ENCODE results near the gene ACADVL. TPM values are rescaled to one million over a fixed set of nuclear protein-coding genes. Genes with fewer than 3 reads are reported as not detected.
A peak's percentile ranks its signal among the peaks of the same experiment; 100 is the strongest.

The ACADVL gene
- total RNA-seq, 1 donor from 2014 or later = 354 TPM

DNA sequence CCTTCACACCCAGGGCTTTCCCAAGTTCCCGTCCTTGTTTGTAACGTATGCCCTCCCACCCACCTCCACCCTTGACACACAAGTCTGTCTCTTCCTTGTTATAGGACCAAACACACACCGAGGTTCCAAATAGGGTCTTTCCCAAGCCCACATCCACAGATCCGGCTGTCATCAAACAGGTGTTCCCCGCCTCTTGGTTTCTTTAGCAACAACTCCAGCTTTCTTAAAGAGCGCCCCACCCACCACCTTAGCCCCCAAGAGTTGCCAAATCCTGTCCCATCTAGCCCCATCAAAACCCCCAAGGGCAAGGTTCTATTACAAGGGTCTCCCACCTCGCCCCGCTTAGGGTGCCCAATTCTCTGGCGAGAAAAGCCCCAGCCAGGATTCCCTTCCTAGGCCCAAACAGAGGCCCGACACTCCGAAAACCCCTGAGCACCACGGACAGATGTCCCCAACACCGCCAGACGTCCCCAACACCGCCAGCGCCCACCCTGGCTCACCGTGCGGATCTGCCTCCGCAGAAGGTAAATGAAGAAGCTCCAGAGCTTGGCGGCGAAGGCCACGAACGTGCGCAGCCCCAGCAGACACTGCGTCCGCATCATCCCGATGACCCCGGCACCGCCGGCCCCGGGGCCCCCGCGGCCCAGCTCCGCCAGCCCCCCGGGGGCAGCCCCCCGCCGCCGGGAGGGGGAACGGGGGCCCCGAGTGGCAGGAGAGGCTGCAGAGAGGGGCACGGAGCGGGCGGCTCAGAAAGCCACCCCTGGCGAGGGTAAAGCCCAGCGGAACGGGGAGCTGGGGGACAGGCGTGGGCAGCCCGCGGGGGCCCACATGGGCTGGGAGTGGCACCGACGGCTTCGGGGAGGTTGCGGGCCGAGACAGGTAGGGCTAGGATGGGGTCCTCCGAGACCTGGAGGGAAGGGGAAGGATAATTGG lies 31.2 kb downstream of the ACADVL start:
- H3K27ac Mint-ChIP-seq (ENCODE audit: unreplicated experiment) = peak overlapping the region; percentile 100
- H3K4me1 Mint-ChIP-seq (ENCODE audit: unreplicated experiment) = peaks cover 34% of the 10 kb centered on the region
- DNase-seq (ENCODE audit: extremely low spot score, unreplicated experiment) = no peak
- peaks cover 17% of the 10 kb centered on the region for H3K36me3 Mint-ChIP-seq (ENCODE audit: unreplicated experiment)
- TF ChIP-seq, protein P1, sequence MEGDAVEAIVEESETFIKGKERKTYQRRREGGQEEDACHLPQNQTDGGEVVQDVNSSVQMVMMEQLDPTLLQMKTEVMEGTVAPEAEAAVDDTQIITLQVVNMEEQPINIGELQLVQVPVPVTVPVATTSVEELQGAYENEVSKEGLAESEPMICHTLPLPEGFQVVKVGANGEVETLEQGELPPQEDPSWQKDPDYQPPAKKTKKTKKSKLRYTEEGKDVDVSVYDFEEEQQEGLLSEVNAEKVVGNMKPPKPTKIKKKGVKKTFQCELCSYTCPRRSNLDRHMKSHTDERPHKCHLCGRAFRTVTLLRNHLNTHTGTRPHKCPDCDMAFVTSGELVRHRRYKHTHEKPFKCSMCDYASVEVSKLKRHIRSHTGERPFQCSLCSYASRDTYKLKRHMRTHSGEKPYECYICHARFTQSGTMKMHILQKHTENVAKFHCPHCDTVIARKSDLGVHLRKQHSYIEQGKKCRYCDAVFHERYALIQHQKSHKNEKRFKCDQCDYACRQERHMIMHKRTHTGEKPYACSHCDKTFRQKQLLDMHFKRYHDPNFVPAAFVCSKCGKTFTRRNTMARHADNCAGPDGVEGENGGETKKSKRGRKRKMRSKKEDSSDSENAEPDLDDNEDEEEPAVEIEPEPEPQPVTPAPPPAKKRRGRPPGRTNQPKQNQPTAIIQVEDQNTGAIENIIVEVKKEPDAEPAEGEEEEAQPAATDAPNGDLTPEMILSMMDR (IDR thresholded peaks at IDR 0.05) = no peak
- H3K27me3 Mint-ChIP-seq (ENCODE audit: unreplicated experiment) = no peaks in the 10 kb centered on the region
- peak overlapping the region; percentile 97 for H3K4me3 Mint-ChIP-seq (ENCODE audit: unreplicated experiment)
- no peaks in the 10 kb centered on the region for H3K9me3 Mint-ChIP-seq (ENCODE audit: unreplicated experiment)

DNA sequence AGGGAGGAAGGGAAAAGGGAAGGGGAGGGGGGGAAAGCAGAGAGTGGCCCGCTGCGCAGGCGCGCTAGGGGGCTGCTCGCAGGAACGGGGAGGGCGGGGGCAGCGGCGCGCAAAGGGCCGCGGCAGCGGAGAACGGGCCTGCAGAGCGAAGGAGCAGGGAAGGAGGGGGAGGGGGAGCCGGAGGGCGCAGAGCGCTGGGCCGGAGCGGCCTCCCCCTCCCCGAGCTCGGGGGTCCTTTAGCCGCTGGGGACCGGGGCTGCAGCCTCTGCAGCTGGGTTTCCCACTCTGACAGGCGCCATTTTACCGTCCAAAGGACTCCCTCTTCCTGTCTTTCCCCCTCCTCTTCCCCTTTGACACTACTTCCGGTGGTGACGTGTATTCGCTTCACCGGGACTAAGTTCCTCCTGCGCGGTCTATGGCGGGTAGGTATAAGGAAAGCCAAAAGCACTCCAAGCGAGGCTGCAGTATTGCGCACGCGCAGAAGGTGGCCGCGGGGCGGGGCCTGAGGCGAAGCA lies 32.0 kb downstream of the ACADVL start, which contains the start of gene CTDNEP1:
Gene CTDNEP1, minus strand, starts transcription at position 74 of the 515 bp plus-strand sequence. CDS start 438 bp downstream, outside the sequence.
- TF ChIP-seq, protein P1 (IDR thresholded peaks at IDR 0.05) = no peak
- H3K27ac Mint-ChIP-seq (ENCODE audit: unreplicated experiment) = peak within 1 kb of the TSS; percentile 100
- H3K27me3 Mint-ChIP-seq (ENCODE audit: unreplicated experiment) = no peaks in the 10 kb centered on the region
- H3K4me3 Mint-ChIP-seq (ENCODE audit: unreplicated experiment) = peak within 1 kb of the TSS; percentile 97
- peak; percentile 100 for DNase-seq (ENCODE audit: extremely low spot score, unreplicated experiment)
- no peaks in the 10 kb centered on the region for H3K9me3 Mint-ChIP-seq (ENCODE audit: unreplicated experiment)
- peaks cover 34% of the 10 kb centered on the region for H3K4me1 Mint-ChIP-seq (ENCODE audit: unreplicated experiment)
- H3K36me3 Mint-ChIP-seq (ENCODE audit: unreplicated experiment) = peaks cover 15% of the 10 kb centered on the region

DNA sequence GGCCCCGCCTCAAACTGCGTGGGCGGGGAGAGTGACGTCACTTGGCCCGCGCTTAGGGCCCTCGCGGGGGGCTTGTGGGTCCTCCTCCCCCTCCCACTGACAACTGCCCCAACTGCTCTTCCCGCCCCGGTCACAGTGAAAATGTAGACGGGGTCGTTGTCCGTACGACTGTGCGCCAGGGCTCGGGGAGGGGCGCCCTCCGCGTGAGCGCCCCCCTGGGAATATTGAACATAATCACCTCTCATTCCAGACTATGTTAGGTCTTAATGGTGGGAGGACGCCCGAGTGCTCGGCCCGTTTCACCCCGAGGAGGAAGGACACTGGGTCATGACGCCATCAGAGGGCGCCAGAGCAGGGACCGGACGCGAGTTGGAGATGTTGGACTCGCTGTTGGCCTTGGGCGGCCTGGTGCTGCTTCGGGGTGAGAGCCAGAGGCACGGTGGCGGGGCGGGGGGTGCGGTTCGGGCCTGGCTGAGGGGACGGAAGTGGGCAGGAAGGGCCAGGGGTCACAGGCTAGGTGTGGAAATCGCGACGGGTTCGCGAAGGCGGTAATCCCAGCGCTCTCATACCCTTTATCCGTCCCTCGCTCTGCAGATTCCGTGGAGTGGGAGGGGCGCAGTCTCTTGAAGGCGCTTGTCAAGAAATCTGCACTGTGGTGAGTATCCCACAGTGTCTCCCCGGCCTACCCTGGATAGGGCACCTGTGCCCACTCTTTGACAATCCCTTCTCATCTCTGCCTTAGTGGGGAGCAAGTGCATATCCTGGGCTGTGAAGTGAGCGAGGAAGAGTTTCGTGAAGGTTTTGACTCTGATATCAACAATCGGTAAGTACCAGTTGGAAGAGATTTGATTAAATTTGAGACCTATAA lies 32.7 kb downstream of the ACADVL start, which contains the start of gene ELP5:
Gene ELP5, plus strand, starts transcription at position 40 of the 868 bp plus-strand sequence. Its CDS starts 336 bp downstream, at position 376.
- peak within 1 kb of the TSS; percentile 100 for H3K27ac Mint-ChIP-seq (ENCODE audit: unreplicated experiment)
- H3K27me3 Mint-ChIP-seq (ENCODE audit: unreplicated experiment) = no peaks in the 10 kb centered on the region
- DNase-seq (ENCODE audit: extremely low spot score, unreplicated experiment) = peak; percentile 97
- peak within 1 kb of the TSS; percentile 97 for H3K4me3 Mint-ChIP-seq (ENCODE audit: unreplicated experiment)
- peaks cover 17% of the 10 kb centered on the region for H3K36me3 Mint-ChIP-seq (ENCODE audit: unreplicated experiment)
- TF ChIP-seq, protein P1 (IDR thresholded peaks at IDR 0.05) = no peak
- no peaks in the 10 kb centered on the region for H3K9me3 Mint-ChIP-seq (ENCODE audit: unreplicated experiment)
- H3K4me1 Mint-ChIP-seq (ENCODE audit: unreplicated experiment) = peaks cover 34% of the 10 kb centered on the region

DNA sequence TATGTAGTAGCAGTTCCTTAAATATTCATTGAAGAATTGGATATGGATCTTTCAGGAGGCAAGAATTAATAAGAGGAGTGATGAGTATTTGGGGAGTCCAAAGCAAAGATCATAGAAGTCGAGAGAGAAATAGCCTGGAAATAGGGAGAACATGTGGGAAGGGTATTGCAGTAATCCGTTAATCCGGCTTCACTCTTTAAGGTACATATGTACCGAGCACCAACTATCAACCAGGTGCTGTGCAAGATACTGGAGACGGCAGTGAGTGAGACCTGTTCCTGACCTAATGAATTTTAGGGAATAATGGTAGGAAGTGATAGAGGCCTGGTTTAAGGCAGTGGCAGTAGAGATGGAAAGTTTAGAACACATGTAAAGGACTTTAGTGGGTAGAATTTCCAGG lies 33.3 kb downstream of the ACADVL start:
- Mint-ChIP-seq H3K9me3 (ENCODE audit: unreplicated experiment) (no peaks in the 10 kb centered on the region), H3K27ac (ENCODE audit: unreplicated experiment) (peak overlapping the region; percentile 100), H3K36me3 (ENCODE audit: unreplicated experiment) (peaks cover 17% of the 10 kb centered on the region), H3K27me3 (ENCODE audit: unreplicated experiment) (no peaks in the 10 kb centered on the region), H3K4me1 (ENCODE audit: unreplicated experiment) (peaks cover 34% of the 10 kb centered on the region), H3K4me3 (ENCODE audit: unreplicated experiment) (peak overlapping the region; percentile 97)
- TF ChIP-seq, protein P1 (IDR thresholded peaks at IDR 0.05) = no peak
- DNase-seq (ENCODE audit: extremely low spot score, unreplicated experiment) = no peak

All from osteocyte (in vitro differentiated cells).